Transverse colon (tissue), 4 donors: ENCODE results near the gene BCORL1.

Experiments
- EP300 ChIP-seq: sonication (generic); formaldehyde crosslinking; IDR thresholded peaks from one replicate; pipeline ENCODE4 v1.6.1; 2017; ENCODE audit warnings: antibody characterized with exemption, low read depth
- POLR2A ChIP-seq: fragments of 450-650 bp; IDR thresholded peaks from one replicate; pipeline ENCODE4 v1.6.1; 2016; ENCODE audit warnings: antibody characterized with exemption, mild to moderate bottlenecking, moderate library complexity
- POLR2AphosphoS5 ChIP-seq, 3 donors: sonication (generic); formaldehyde crosslinking; IDR thresholded peaks; one replicate each; pipeline ENCODE4 v1.6.1; 2016; ENCODE audit warnings: antibody characterized with exemption in 3 of 3
- TF ChIP-seq, protein P1 (sequence below), 5 experiments: fragments of 200-600 bp in 3 of 5; fragments of 450-650 bp in 2 of 5; sonication (generic) in 3 of 5; IDR thresholded peaks; 1 replicate in 2 of 5; 2 replicates in 3 of 5; pipeline ENCODE4 v1.5.1; 2016 to 2017; ENCODE audit warnings: antibody characterized with exemption in 5 of 5, inconsistent platforms in 3 of 5, mild to moderate bottlenecking in 2 of 5, moderate library complexity in 1 of 5

- TF ChIP-seq, protein P1, sequence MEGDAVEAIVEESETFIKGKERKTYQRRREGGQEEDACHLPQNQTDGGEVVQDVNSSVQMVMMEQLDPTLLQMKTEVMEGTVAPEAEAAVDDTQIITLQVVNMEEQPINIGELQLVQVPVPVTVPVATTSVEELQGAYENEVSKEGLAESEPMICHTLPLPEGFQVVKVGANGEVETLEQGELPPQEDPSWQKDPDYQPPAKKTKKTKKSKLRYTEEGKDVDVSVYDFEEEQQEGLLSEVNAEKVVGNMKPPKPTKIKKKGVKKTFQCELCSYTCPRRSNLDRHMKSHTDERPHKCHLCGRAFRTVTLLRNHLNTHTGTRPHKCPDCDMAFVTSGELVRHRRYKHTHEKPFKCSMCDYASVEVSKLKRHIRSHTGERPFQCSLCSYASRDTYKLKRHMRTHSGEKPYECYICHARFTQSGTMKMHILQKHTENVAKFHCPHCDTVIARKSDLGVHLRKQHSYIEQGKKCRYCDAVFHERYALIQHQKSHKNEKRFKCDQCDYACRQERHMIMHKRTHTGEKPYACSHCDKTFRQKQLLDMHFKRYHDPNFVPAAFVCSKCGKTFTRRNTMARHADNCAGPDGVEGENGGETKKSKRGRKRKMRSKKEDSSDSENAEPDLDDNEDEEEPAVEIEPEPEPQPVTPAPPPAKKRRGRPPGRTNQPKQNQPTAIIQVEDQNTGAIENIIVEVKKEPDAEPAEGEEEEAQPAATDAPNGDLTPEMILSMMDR (IDR thresholded peaks at IDR 0.05), result no peak
- TF ChIP-seq EP300, result no peak
- TF ChIP-seq POLR2A, result no peak
- TF ChIP-seq POLR2AphosphoS5 (IDR thresholded peaks at IDR 0.05), result no peak
These were observed 37.3 kb upstream of the BCORL1 start for GRCh38 chrX:129945131-129945530.
